Esophagus squamous epithelium (tissue), 5 donors: ENCODE measurements around the gene RREB1. TPM values are rescaled to one million over a fixed set of nuclear protein-coding genes. Genes with fewer than 3 reads are reported as not detected.
A peak's percentile ranks its signal among the peaks of the same experiment; 100 is the strongest.

Source experiments
- DNase-seq: peaks from one replicate; lab custom pipeline; 2025; lab: John Stamatoyannopoulos, UW
- H3K27ac ChIP-seq, 4 donors: fragments of 200-600 bp; sonication (generic); one replicate each; pipeline ENCODE4 v1.5.1; 2016 to 2019; ENCODE audit warnings: mild to moderate bottlenecking in 1 of 4
- H3K27me3 ChIP-seq, 4 donors: fragments of 200-600 bp; sonication (generic); 1 replicate in 3 of 4; 2 replicates in 1 of 4; pipeline versions ENCODE4 v1.5.1 to v1.6.0; 2017 to 2021; ENCODE audit warnings: antibody characterized with exemption in 1 of 4
- H3K36me3 ChIP-seq, 3 donors: fragments of 200-600 bp; sonication (generic); one replicate each; pipeline ENCODE4 v1.5.1; 2016 to 2019
- H3K4me1 ChIP-seq, 3 donors: fragments of 200-600 bp; sonication (generic); one replicate each; pipeline ENCODE4 v1.5.1; 2017 to 2019
- H3K4me3 ChIP-seq, 4 donors: fragments of 200-600 bp; sonication (generic); 1 replicate in 3 of 4; 2 replicates in 1 of 4; pipeline ENCODE4 v1.5.1; 2016 to 2019; ENCODE audit warnings: mild to moderate bottlenecking in 2 of 4, moderate library complexity in 1 of 4
- H3K9me3 ChIP-seq, 3 donors: fragments of 200-600 bp; sonication (generic); one replicate each; pipeline ENCODE4 v1.5.1; 2016 to 2019
- CTCF ChIP-seq, 6 experiments: fragments of 450-650 bp in 4 of 6; fragments of 200-600 bp in 2 of 6; sonication (generic) in 2 of 6; IDR thresholded peaks; one replicate each; pipeline ENCODE4 v1.5.1; 2016 to 2019; ENCODE audit warnings: antibody characterized with exemption in 6 of 6, mild to moderate bottlenecking in 4 of 6, moderate library complexity in 4 of 6
- POLR2A ChIP-seq, 4 donors: fragments of 450-650 bp; IDR thresholded peaks; one replicate each; pipeline ENCODE4 v1.6.1; 2017; ENCODE audit warnings: antibody characterized with exemption in 4 of 4, mild to moderate bottlenecking in 4 of 4, moderate library complexity in 3 of 4
- WGBS, 2 donors: methylation state at CpG; one replicate each; pipeline ENCODE4 v1.1.5; 2018; 5-methylcytosine and 5-hydroxymethylcytosine counted together
- intact Hi-C: fragments of 100-400 bp; cut with DNase I; formaldehyde crosslinking; loops from one replicate; pipeline ENCODE4 v1.15.0; 2022
- total RNA-seq, 4 donors: library from RNA; depleted of rRNA; stranded (reverse); fragments of >200 nt; gene quantifications; one replicate each; pipeline ENCODE4 v1.1.0, GENCODE V29; 2016
- donor health status: DM: yes; HTN: yes; CAD: no.

The RREB1 gene
- total RNA-seq, 4 donors from 2014 or later: 41.7 to 79.6 (median 57.5) TPM

GRCh38 chr6:7193122-7193521, 85.4 kb downstream of the RREB1 start:
- no peak for DNase-seq
- Histone ChIP-seq H3K4me1 (peaks cover 0 to 33% (median 9%) of the 10 kb centered on the region in 3 donors), H3K36me3 (peaks cover 10 to 84% (median 24%) of the 10 kb centered on the region in 3 donors), H3K27ac (no peak overlapping the region), H3K9me3 (no peaks in the 10 kb centered on the region), H3K4me3 (no peak overlapping the region), H3K27me3 (no peaks in the 10 kb centered on the region)
- TF ChIP-seq CTCF (IDR thresholded peaks at IDR 0.05) (no peak), POLR2A (IDR thresholded peaks at IDR 0.05) (no peak)
- intact Hi-C loops: no loop called here
- WGBS, 2 donors: 95 to 97% methylated on average over 2 of the region's 2 CpGs

- peak overlapping the region in 3 of 4 donors; percentile 47 to 72 (median 57) for H3K27ac ChIP-seq
- peaks cover 0 to 44% (median 9%) of the 10 kb centered on the region in 3 donors for H3K4me1 ChIP-seq
- DNase-seq: no peak
- intact Hi-C loops: no loop called here
- 75 to 83% methylated on average over 3 of the region's 3 CpGs for WGBS, 2 donors
- TF ChIP-seq CTCF (IDR thresholded peaks at IDR 0.05) (no peak), POLR2A (IDR thresholded peaks at IDR 0.05) (no peak)
- peaks cover 0 to 82% (median 11%) of the 10 kb centered on the region in 3 donors for H3K36me3 ChIP-seq
- no peak overlapping the region for H3K4me3 ChIP-seq
- H3K27me3 ChIP-seq: no peaks in the 10 kb centered on the region
- no peaks in the 10 kb centered on the region for H3K9me3 ChIP-seq
Observed at GRCh38 chr6:7194657-7195056, 86.9 kb downstream of the RREB1 start.

- Histone ChIP-seq H3K4me1 (peaks cover 0 to 53% (median 9%) of the 10 kb centered on the region in 3 donors), H3K4me3 (no peak overlapping the region), H3K27ac (peak overlapping the region; percentile 24 to 78 (median 64)), H3K36me3 (peaks cover 0 to 73% (median 5%) of the 10 kb centered on the region in 3 donors), H3K9me3 (no peaks in the 10 kb centered on the region), H3K27me3 (no peaks in the 10 kb centered on the region)
- WGBS, 2 donors: 46 to 66% methylated on average over 8 to 9 of the region's 9 CpGs
- intact Hi-C loops: no loop called here
- no peak for DNase-seq
- TF ChIP-seq POLR2A (IDR thresholded peaks at IDR 0.05) (no peak), CTCF (IDR thresholded peaks at IDR 0.05) (no peak)
Observed at GRCh38 chr6:7195339-7196018, 87.7 kb downstream of the RREB1 start.

GRCh38 chr6:7196019-7196402, 88.2 kb downstream of the RREB1 start:
- H3K27ac ChIP-seq: peak overlapping the region; percentile 24 to 78 (median 64)
- DNase-seq: no peak

More at GRCh38 chr6:7196019-7196402, 88.2 kb downstream of the RREB1 start:
- H3K4me3 ChIP-seq: no peak overlapping the region
- no peaks in the 10 kb centered on the region for H3K27me3 ChIP-seq
- no peaks in the 10 kb centered on the region for H3K9me3 ChIP-seq
- peaks cover 0 to 56% (median 9%) of the 10 kb centered on the region in 3 donors for H3K4me1 ChIP-seq
- 21 to 24% methylated on average over 7 of the region's 7 CpGs for WGBS, 2 donors
- H3K36me3 ChIP-seq: peaks cover 0 to 68% (median 0%) of the 10 kb centered on the region in 3 donors
- TF ChIP-seq CTCF (IDR thresholded peaks at IDR 0.05): no peak
- TF ChIP-seq POLR2A (IDR thresholded peaks at IDR 0.05): no peak
- intact Hi-C loops: no loop called here
